HG03097 (cell line): ENCODE data around the gene KIF5C.

Experiments used
- ATAC-seq: cut with Tn5 transposase; IDR thresholded peaks from one replicate; pipeline ENCODE4 v1.9.1; 2021; ENCODE audit not compliant: unreplicated experiment, low FRiP score

KIF5C gene

DNA sequence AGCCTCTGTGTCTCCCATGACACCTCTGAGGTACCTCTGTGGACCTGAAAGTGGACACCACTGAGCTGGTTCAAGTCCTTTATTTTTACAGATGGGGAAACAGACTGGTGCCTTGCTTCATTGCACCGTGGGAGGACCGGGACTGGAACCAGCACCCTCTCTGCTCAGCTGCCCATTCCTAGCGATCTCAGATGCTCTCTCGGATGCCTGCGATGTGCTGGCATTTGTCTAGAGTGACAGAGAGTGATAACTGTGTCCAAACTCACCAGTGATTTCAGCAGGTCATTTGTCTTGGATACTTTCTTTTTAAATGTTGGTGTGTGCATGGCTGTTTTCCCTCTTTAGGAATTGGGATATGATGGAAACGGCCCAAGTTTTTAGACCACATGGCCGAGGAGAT is 133.4 kb downstream of the KIF5C start:
- no peak for ATAC-seq

DNA sequence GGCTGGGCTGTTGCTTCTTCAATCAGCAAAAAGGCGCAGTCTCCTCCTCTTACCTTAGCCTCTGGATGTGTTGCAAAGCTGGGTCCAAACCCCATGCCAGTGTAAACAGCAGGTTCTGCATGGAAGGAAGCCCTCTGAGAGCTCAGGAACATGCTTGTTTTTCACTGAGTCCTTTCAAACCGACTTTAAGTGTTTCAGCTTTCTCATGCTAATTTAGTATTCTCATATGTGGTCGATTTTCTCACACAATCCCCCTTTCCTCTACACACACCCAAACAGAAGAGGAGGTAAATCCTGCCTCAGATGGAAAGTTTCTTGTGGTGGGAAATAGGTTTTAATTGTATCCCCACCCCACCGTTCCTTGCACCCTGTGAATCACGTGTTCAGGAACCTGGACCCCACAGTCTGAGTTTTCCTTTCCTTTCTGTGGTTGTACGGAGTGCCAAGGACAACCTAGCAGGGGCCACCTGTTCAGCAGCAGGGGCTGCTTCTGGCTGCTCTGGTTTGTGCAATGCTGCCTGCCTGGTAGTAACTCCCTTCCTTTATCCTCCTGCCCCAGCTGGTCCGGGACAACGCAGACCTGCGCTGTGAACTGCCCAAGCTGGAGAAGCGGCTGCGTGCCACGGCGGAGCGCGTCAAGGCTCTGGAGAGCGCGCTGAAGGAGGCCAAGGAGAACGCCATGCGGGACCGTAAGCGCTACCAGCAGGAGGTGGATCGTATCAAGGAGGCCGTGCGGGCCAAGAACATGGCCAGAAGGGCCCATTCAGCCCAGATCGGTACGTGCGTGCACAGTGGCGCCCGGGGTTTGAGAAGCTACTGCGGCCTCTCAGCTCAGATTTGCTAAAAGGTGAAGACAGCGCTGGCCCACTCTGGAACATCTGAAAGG is 134.8 kb downstream of the KIF5C start:
- no peak for ATAC-seq

DNA sequence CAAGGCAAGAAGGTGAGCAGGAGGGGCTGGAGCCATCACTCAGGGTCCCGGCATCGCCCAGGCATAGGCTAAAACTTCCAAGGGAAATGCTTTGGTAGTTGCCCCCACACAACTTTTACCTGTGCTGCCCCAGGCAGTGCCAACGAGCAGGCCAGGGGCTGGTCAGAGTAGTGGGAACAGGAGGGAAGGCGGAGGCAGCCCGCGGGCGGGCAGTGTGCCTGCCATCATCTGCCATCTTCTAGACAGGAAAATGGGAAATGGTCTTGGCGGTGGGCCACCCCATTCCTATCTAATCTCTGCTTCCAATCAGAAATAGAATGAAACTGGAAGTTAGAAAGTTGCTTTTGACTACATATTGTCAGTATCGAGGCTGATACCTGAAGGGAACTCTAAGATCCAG is 137.5 kb downstream of the KIF5C start:
- ATAC-seq, result no peak

DNA sequence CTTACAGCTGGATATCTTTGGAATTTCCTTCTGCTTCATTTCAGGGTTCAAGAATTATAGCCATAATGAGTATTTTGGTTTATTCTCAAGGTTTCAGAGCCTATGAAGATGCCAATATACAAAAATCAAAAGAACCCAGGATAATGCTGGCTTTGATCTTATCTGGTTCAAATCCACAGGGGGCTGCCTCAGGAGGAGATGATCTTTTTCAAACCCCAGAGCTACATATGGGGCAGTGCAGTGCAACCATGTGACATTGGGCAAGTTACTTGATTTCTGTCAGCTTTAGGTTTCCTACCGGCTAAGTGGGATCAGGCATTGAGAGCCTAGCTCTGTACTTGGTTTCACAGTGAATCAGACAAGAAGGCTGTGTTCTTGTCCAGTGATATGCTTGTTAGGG is 140.5 kb downstream of the KIF5C start:
- no peak for ATAC-seq

DNA sequence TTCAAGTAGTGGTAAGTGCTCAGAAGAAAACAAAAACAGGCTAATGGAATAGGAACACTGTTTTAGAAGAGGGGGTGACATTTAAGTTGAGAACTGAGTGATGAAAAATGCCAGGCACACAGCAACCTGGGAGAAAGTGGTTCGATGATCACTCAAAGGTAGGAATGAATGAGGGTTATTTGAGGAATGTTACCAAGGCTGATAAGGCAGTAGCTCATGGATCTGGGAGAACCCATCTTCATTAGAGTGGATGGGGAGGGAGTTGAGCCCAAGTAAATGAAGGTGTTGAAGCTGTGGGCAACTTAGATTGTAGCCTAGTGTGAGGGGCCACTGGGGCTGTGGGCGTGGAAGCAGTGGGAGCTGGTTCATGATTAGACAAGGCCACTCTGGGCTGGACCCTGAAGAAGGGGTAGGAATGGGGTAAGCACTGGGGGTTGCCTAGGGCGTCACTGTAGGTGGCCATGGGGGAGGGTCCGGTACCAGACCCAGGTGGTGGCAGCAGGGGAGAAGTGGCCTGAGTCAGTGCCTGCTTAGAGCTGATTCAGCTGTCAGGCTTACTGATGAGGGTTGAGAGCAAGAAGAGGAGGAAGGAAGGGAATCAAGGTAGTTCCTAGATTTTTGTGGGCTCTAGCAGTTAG is 141.0 kb downstream of the KIF5C start:
- ATAC-seq, result no peak

DNA sequence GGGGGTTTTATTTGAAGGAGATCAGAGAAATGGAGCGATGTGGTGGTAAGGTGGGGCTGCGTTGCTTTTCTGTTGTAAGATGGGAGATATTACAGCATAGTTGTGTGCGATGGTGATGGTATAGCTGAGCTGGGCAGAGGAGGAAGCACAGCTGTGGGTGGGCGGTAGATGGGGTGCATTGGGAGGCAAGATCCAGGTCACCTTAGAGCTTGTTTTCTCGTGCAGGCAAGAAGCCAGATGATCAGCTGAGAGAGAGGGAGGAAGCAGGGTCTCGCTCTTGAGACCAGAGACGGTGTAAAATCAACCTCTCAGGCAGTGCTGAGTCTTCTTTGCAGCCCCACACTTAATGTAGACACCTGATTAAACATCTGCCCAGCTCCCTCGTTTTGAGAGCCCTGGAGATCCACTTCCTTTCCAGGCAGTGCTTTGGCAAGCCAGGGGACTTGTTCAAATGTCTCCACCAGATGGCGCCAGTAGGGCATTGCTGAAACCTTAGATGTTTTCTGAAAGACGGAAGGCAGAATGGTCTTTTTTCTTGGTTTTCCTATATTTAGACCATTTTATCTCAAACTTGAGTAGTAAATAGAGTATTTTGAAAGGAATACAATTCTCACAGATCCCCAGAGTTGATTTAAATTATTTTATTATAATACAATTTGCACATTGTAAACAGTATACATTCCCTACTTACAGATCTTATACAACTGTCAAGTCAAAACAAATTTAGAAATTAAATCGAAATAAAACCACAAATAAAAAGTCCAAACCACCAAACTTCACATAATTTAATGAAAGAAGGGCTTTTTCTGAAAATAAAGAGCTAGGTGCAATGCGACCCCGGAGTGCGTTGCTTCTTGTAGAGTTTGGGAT is 142.3 kb downstream of the KIF5C start:
- ATAC-seq, result no peak

DNA sequence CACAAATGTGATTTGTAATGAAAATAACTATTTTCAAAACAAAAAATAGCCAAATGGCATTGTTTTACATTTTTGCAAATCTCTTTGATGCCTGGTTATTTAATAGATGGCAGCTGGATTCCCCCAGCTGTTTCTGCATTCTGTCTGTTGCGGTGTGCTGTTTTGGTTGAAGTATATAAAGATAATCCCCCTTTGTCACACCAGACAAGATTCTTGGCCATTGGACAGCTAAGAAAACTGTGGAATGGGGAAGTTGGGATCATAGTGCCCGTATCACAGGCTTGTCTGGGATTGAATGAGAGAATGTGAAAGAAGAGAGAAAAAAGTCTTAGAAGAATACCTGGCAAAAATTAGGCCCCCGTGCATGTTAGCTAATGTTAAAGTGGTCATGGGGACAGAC is 144.0 kb downstream of the KIF5C start:
- no peak for ATAC-seq

DNA sequence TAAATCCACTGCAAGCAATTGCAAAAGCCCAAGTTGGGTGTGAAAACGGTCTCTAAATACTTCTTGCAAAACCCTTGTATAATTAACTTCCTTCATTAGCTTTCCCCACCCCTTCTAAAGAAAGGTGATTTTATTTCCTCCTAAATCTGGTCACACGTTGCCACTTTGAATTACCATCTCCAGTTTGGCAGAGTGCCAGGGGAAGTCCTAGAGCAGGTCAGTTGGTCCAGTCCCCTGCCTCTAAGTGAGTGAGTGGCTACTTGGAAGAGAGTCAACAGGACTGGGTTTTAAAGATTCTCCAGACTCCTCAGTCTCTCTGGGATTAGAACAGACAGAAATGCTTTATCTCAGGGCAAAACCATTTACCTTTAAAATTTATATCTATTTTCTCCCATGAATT is 144.7 kb downstream of the KIF5C start:
- ATAC-seq, result no peak

DNA sequence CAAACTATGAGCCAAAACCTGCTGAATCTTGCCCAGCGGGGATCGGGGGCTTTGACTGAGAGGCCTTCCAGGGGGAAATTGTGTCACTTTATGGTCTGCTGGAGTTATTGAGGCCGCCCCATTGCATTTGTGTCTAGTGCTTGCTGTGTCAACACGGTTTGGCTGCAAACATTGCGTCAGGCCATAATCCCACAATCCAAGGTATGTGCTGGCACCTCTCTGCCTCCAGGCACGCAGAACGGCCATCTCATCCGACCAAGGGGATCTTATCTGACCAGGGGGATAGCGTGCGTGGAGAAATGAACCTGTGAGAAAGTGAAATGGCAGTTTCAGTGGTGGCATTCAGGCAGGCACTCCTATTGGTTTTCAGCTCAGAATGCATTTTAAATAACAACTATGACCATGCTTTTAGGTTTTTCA is 145.4 kb downstream of the KIF5C start:
- no peak for ATAC-seq

DNA sequence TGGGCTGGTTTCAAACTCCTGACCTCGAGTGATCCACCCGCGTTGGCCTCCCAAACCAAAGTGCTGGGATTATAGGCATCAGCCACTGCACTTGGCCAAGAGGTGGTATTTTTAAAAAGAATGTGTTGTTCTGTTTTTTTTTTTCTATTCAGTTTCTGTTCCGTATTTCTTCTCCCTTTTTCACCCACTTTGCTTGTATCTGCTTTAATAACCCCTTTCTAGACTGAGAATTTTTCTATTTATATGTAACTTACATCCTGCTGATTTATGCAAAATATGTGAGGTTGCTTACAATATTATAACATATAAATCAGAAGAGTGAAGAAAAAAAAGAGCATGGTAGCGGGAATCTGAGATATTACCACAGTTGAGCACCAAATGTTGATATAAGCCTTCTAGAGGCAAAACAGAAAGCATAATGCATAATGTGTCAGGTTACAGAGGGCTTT is 146.3 kb downstream of the KIF5C start:
- ATAC-seq, result peak; percentile 71

DNA sequence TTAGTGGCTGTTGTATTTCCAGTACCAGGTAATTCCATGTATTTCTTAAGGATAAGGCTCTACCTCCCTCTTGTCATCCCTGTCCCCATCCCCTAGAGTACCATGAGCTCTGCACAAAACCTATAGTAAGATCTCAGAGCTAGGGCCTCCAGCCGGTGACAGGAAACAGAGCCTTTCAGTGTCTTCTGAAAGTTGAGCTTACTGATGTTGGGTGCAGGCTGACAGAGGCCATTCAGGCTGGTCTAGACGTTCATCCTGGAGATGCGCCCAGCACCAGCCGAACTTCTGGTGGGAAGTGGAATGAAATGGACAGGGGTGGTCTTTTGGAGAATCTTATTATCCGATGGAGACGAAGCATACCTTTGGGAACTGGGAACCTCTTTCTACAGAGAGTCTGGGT is 146.7 kb downstream of the KIF5C start:
- ATAC-seq, result peak; percentile 57

DNA sequence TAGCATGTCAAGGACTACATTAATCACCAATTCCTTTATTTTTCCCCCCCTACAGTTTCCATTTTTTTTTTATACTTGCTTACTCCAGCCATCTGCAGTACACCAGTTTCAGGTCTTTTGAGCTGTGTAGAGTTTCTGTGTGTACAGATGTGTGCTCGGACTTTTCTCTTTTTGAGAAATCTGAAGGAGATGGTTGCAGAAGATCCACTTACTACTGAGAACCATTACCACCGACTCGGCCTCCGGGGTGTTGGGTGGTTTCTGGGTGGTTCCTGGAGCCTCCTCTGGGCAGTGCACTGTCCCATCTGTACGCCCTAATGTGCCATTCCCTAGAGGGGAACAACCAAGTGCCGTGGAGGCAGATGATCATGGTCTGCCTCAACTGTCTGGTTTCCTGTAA is 148.1 kb downstream of the KIF5C start:
- ATAC-seq, result no peak

DNA sequence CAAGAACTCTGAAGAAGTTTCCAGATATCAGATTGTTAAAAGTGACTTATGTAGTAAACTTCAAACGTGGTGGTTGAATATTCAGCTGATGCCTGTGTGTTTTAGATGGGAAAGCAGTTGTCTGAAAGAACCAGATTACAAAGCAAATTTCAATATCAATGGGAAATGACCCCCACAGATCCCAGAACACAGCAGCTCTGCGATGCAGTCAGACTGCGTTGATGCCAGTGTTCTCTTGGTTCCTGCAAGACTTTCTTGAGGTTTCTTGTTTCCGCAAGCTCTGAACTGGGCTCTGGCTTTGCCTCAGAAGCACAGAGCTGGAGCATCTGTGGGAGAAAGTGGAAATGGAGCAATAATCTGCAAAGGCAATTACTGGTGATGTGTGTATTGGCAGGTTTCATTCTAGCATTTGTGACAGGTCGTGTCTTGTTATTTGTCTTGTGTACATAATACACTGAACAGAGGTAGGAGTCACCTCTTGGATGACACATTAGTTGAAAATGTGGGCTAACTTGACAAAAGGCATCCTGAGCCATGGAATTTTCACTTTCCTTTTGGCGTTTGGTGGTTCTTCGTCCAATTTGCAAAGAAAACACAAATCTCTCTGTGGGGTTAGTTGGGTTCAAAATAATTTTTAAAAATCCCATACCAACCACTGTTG is 152.7 kb downstream of the KIF5C start:
- ATAC-seq, result no peak

DNA sequence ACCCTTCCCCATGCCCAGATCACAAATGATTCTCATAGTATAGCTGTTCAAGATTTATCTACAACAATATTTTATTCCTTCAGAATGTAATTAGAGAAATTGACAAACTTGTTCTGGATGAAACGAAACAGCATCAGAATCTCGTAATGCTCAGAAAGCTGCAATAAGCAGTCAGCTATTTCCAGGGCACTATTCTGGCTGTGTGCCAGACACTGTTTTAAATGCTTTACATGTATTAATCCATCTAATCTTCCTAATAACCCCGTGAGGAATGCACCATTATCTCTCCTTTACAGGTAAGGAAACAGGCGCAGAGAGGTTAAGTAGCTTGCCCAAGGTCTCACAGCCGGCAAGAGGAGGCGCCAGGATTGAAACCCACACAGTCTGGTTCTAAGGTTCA is 153.3 kb downstream of the KIF5C start:
- ATAC-seq, result no peak

DNA sequence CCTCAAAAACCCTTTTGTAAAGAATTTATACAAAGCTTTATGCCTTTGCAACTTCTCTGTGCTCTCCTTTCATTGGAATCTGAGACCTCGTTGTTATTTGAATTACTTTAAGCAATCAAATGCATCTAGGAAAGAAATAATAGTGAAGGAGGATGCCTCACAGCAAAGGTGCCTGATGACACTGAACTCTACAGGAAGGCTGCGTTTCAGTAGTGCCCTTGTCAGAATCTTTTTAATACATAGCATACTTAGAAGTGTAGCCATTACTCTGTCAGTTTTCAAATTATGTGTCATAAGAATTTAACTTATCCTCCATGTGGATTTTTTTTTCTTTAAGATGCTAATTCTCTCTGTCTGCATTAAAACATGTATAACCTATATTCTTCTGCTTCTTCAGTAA is 153.9 kb downstream of the KIF5C start:
- ATAC-seq, result no peak

DNA sequence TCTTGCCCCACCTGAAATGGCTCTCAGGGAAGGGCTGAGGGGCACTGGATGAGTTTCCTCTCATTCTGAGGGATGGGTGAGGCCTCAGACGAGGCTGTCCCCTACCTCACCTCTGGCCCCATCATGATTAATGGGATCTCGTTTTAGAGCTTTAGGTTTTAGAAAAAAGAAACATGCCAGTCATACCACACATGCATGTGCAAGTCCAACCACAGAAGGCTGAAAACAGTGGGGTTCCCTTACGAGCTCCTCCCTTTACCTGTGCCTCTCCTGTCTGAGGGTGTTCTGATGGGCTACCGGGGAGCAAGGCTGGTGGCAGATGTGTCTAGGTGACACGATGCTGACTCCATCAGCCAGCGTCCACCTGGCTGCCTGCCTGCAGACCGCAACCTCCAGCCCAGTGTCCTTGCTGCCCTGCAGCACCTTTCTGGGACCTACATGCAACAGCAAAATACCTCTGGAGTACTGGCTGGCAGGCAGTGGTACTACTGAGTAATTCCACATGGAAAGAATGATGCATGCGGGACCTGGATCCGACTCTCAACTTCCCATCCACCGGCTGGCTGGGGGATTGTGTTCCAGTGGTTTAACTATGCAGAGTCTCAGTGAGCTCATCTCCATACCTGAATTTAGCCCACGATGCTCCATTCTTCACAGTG is 154.4 kb downstream of the KIF5C start:
- ATAC-seq, result no peak

DNA sequence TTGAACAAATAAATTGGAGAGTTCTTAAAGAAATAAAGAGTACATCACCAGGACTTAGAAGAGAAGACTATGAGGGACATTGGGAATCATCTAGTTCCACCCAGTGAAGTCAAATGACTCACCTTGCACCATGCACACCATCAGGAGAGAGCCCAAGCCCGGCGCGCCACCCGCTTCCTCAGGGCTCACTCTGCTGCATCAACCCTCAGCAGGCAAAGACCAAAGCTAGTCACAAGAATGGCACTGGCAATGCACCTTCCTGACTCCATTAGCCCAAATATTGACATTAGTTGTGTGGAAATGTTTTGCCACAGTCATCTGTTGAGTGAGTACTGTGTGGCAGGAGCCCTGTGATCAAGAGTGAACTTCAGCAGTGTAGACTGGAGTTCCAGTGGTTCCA is 156.4 kb downstream of the KIF5C start:
- no peak for ATAC-seq

DNA sequence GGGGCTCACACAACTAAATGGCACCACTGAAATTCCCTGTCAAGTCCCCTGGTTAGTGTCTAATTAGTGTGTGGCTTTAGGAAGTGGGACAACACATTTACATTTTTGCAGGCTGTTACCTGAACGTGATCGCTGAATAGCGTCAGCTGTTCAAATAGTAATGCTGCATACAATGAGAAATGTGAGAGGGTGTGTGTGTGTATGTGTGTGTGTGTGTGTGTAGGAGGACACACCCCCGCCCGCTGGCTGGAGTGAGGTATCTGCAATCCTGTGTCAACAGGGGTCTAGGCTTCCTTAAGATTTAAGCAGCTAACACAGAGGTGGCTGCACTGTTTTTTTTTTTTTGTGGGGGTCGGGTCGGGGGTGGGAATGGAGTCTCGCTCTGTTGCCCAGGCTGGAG is 158.7 kb downstream of the KIF5C start:
- ATAC-seq, result no peak

DNA sequence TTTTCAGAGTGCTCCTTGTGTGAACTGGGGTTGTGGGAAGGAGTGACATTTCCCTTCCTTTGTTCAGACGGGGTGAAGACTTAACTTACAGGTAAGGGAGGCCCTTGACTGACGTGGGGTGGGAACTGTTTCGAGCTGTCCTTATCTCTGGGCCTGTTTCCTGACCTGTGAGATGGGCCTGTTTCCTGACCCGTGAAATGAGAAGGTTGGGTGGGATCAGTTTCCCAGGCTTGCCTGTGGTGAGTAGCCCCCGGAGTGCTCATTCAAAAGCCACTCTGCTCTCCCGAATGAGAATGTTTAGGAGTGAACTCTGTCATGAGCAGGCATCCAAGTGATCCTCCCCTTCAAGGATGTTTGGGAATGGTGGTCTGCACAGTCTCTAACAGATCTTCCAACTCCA is 159.4 kb downstream of the KIF5C start:
- ATAC-seq, result no peak
